HepG2 (cell line): ENCODE data around the gene NTN5. TPM values are rescaled to one million over a fixed set of nuclear protein-coding genes. Genes with fewer than 3 reads are reported as not detected.
A peak's percentile ranks its signal among the peaks of the same experiment; 100 is the strongest.

ENCODE experiments used
- ATF1 ChIP-seq: IDR thresholded peaks from 2 replicates; pipeline ENCODE4 v1.6.1; 2016; ENCODE audit warnings: mild to moderate bottlenecking, control low read depth
- ATF7 ChIP-seq, 2 experiments: fragments of 450-650 bp in 1 of 2; sonication (generic) in 1 of 2; formaldehyde crosslinking in 1 of 2; IDR thresholded peaks; 2 replicates each; pipeline versions ENCODE4 v1.4.0 to v1.6.1; 2016 to 2020; ENCODE audit warnings: antibody characterized with exemption in 1 of 2, mild to moderate bottlenecking in 1 of 2, missing genetic modification reagents in 1 of 2
- CREB1 ChIP-seq, 2 experiments: fragments of 450-650 bp in 1 of 2; IDR thresholded peaks; 2 replicates each; pipeline ENCODE4 v1.6.1; 2016 to 2017; ENCODE audit warnings: control low read depth in 1 of 2, mild to moderate bottlenecking in 1 of 2, missing compliant biosample characterization in 1 of 2, missing genetic modification characterization in 1 of 2
- GZF1 ChIP-seq: sonication (generic); formaldehyde crosslinking; IDR thresholded peaks from 2 replicates; pipeline ENCODE4 v1.5.1; 2020; ENCODE audit warnings: mild to moderate bottlenecking, missing genetic modification reagents
- HNF4G ChIP-seq, 2 experiments: sonication (generic) in 1 of 2; formaldehyde crosslinking in 1 of 2; IDR thresholded peaks; 2 replicates each; pipeline versions ENCODE4 v1.4.0 to v1.6.1; 2011 to 2020; ENCODE audit warnings: borderline replicate concordance in 2 of 2, low read depth in 2 of 2, mild to moderate bottlenecking in 2 of 2, low read length in 1 of 2, missing genetic modification reagents in 1 of 2, moderate library complexity in 1 of 2
- KLF15 ChIP-seq: sonication (generic); formaldehyde crosslinking; IDR thresholded peaks from 2 replicates; pipeline ENCODE4 v1.8.1; 2023; ENCODE audit warnings: borderline replicate concordance, mild to moderate bottlenecking, inconsistent platforms, missing genetic modification reagents, mixed read lengths
- MYC ChIP-seq: sonication (generic); formaldehyde crosslinking; IDR thresholded peaks from 2 replicates; pipeline ENCODE4 v1.9.0; 2021; ENCODE audit warnings: missing genetic modification reagents, borderline replicate concordance
- MYNN ChIP-seq: sonication (generic); formaldehyde crosslinking; IDR thresholded peaks from 2 replicates; pipeline ENCODE4 v1.4.0; 2020; ENCODE audit warnings: mild to moderate bottlenecking, low read depth, missing genetic modification reagents
- NCOA5 ChIP-seq: sonication (generic); formaldehyde crosslinking; IDR thresholded peaks from 2 replicates; pipeline ENCODE4 v1.4.0; 2020; ENCODE audit warnings: missing genetic modification reagents
- NFYC ChIP-seq: IDR thresholded peaks from 2 replicates; pipeline ENCODE4 v1.6.1; 2016; ENCODE audit warnings: missing genetic modification reagents, missing compliant biosample characterization
- NONO ChIP-seq, 2 experiments: fragments of 450-650 bp in 1 of 2; sonication (generic) in 1 of 2; formaldehyde crosslinking in 1 of 2; IDR thresholded peaks in 1 of 2; conservative IDR thresholded peaks in 1 of 2; 2 replicates each; pipeline versions ENCODE4 v1.6.1 to v1.8.0; 2017 to 2022; ENCODE audit warnings: mild to moderate bottlenecking in 1 of 2, missing genetic modification reagents in 1 of 2, moderate library complexity in 1 of 2
- NR1H2 ChIP-seq: sonication (generic); formaldehyde crosslinking; IDR thresholded peaks from 2 replicates; pipeline ENCODE4 v1.8.1; 2022; ENCODE audit warnings: low read depth, missing genetic modification reagents, borderline replicate concordance
- NR2F2 ChIP-seq: IDR thresholded peaks from 2 replicates; pipeline ENCODE4 v1.6.1; 2012; ENCODE audit warnings: low read depth, inconsistent platforms, borderline replicate concordance
- PHF5A ChIP-seq: IDR thresholded peaks from one replicate; pipeline ENCODE4 v1.6.1; 2018; ENCODE audit warnings: low read depth, missing genetic modification reagents; ENCODE audit not compliant: unreplicated experiment
- RBFOX2 ChIP-seq: fragments of 200-400 bp; formaldehyde crosslinking; IDR thresholded peaks from 2 replicates; pipeline ENCODE4 v1.6.1; 2017; ENCODE audit warnings: low read depth, mild to moderate bottlenecking, low read length
- REPIN1 ChIP-seq: sonication (generic); formaldehyde crosslinking; IDR thresholded peaks from 2 replicates; pipeline ENCODE4 v1.8.0; 2022; ENCODE audit warnings: missing genetic modification reagents, low read depth, mild to moderate bottlenecking, borderline replicate concordance
- RNF2 ChIP-seq: fragments of 450-650 bp; conservative IDR thresholded peaks from 2 replicates; pipeline ENCODE4 v1.6.1; 2016; ENCODE audit warnings: low read depth
- RORA ChIP-seq: sonication (generic); formaldehyde crosslinking; IDR thresholded peaks from 2 replicates; pipeline ENCODE4 v1.5.0; 2020; ENCODE audit warnings: mild to moderate bottlenecking, missing genetic modification reagents, moderate library complexity
- SMAD1 ChIP-seq: sonication (generic); formaldehyde crosslinking; IDR thresholded peaks from 2 replicates; pipeline ENCODE4 v1.4.0; 2020; ENCODE audit warnings: missing genetic modification reagents, low read depth, mild to moderate bottlenecking, borderline replicate concordance
- SNAI1 ChIP-seq: sonication (generic); formaldehyde crosslinking; IDR thresholded peaks from 2 replicates; pipeline ENCODE4 v1.5.0; 2020; ENCODE audit warnings: mild to moderate bottlenecking, missing genetic modification reagents, borderline replicate concordance
- SUZ12 ChIP-seq: fragments of 150-350 bp; IDR thresholded peaks from 2 replicates; pipeline ENCODE4 v1.6.1; 2014; ENCODE audit warnings: low read depth, low read length
- TSC22D2 ChIP-seq: sonication (generic); formaldehyde crosslinking; IDR thresholded peaks from 2 replicates; pipeline ENCODE4 v1.5.1; 2020; ENCODE audit warnings: missing genetic modification reagents, mild to moderate bottlenecking, borderline replicate concordance
- ZFP62 ChIP-seq: sonication (generic); formaldehyde crosslinking; IDR thresholded peaks from 2 replicates; pipeline ENCODE4 v1.4.0; 2020; ENCODE audit warnings: missing genetic modification reagents
- ZNF10 ChIP-seq: sonication (generic); formaldehyde crosslinking; IDR thresholded peaks from 2 replicates; pipeline ENCODE4 v1.4.0; 2020; ENCODE audit warnings: mild to moderate bottlenecking, low read depth, missing genetic modification reagents, borderline replicate concordance
- ZNF24 ChIP-seq: fragments of 450-650 bp; IDR thresholded peaks from 2 replicates; pipeline ENCODE4 v1.6.1; 2017; ENCODE audit warnings: antibody characterized with exemption, mild to moderate bottlenecking
- ZNF367 ChIP-seq: sonication (generic); formaldehyde crosslinking; IDR thresholded peaks from 2 replicates; pipeline ENCODE4 v1.4.0; 2020; ENCODE audit warnings: missing genetic modification reagents, borderline replicate concordance
- ZNF501 ChIP-seq: sonication (generic); formaldehyde crosslinking; IDR thresholded peaks from 2 replicates; pipeline ENCODE4 v1.5.1; 2020; ENCODE audit warnings: mild to moderate bottlenecking, moderate library complexity, missing genetic modification reagents
- ZNF552 ChIP-seq: sonication (generic); formaldehyde crosslinking; IDR thresholded peaks from 2 replicates; pipeline ENCODE4 v1.9.0; 2022; ENCODE audit warnings: missing genetic modification reagents, mild to moderate bottlenecking, borderline replicate concordance
- ZNF777 ChIP-seq: sonication (generic); formaldehyde crosslinking; IDR thresholded peaks from 2 replicates; pipeline ENCODE4 v1.4.0; 2020; ENCODE audit warnings: missing genetic modification reagents
- ZNF780A ChIP-seq: sonication (generic); formaldehyde crosslinking; IDR thresholded peaks from 2 replicates; pipeline ENCODE4 v1.8.0; 2022; ENCODE audit warnings: mild to moderate bottlenecking, missing genetic modification reagents, moderate library complexity
- polyA plus RNA-seq, 8 experiments: library from polyadenylated mRNA; depleted of rRNA in 3 of 8; stranded (reverse) in 7 of 8; unstranded in 1 of 8; fragments of >200 nt; fragmentation: Illumina TruSeq in 4 of 8; extraction: Trizol in 4 of 8; gene quantifications; 2 replicates each; pipeline versions ENCODE4 v1.2.1 to v1.2.3, GENCODE V29; 2011 to 2016; ENCODE audit warnings: low read depth in 4 of 8, missing spikeins in 1 of 8, mixed read lengths in 1 of 8; ENCODE audit not compliant: insufficient read depth in 1 of 8
- total RNA-seq, 5 experiments: library from RNA; depleted of rRNA; stranded (reverse); fragments of >200 nt; fragmentation: Illumina TruSeq; extraction: Trizol; gene quantifications; 2 replicates each; pipeline ENCODE4 v1.2.3, GENCODE V29; 2016; ENCODE audit warnings: low read depth in 1 of 5

NTN5 gene
- total and polyA plus RNA-seq, 2 of the 13 experiments (the other 11 are each of a cell fraction or from before 2014, with no cell fraction given): 0.05 TPM; not detected in 1

- TF ChIP-seq SUZ12 (no peak), RORA (CRISPR knock-in tag) (0 out of 2 replicates have a peak, but pooled peaks have one; percentile 20), NONO (IDR thresholded peaks at IDR 0.05) (no peak), NONO (CRISPR knock-in tag; conservative IDR thresholded peaks at IDR 0.05) (peak; percentile 99), ATF7 (IDR thresholded peaks at IDR 0.05) (peak; percentile 73), ATF7 (CRISPR knock-in tag; IDR thresholded peaks at IDR 0.05) (peak; percentile 93), NCOA5 (no peak), GZF1 (CRISPR knock-in tag) (no peak), ZNF10 (CRISPR knock-in tag) (no peak), PHF5A (CRISPR knock-in tag) (peak; percentile 94), KLF15 (CRISPR knock-in tag) (peak; percentile 85; the same call in 1 of the 2 replicates), NR1H2 (no peak), ZNF501 (CRISPR knock-in tag) (peak; percentile 95), ZNF367 (CRISPR knock-in tag) (no peak), NFYC (CRISPR knock-in tag) (peak; percentile 60), SNAI1 (CRISPR knock-in tag) (peak; percentile 22; the same call in 1 of the 2 replicates), ZFP62 (CRISPR knock-in tag) (no peak), ZNF552 (CRISPR knock-in tag) (0 out of 2 replicates have a peak, but pooled peaks have one; percentile 76), NR2F2 (peak; percentile 24; the same call in 1 of the 2 replicates), RNF2 (0 out of 2 replicates have a peak, but pooled peaks have one; percentile 48), RBFOX2 (peak; percentile 99), ZNF24 (peak; percentile 25; the same call in 1 of the 2 replicates), MYC (peak; percentile 99), MYNN (CRISPR knock-in tag) (peak; percentile 79; the same call in 1 of the 2 replicates), REPIN1 (CRISPR knock-in tag) (peak; percentile 87), ATF1 (CRISPR knock-in tag) (peak; percentile 100), ZNF777 (CRISPR knock-in tag) (peak; percentile 94), CREB1 (IDR thresholded peaks at IDR 0.05) (peak; percentile 100), CREB1 (CRISPR knock-in tag; IDR thresholded peaks at IDR 0.05) (peak; percentile 100), TSC22D2 (0 out of 2 replicates have a peak, but pooled peaks have one; percentile 11), SMAD1 (CRISPR knock-in tag) (peak; percentile 94), ZNF780A (CRISPR knock-in tag) (peak; percentile 90; the same call in 1 of the 2 replicates), HNF4G (IDR thresholded peaks at IDR 0.05; ENCODE audit: borderline replicate concordance, low read depth, low read length) (peak; percentile 29; the same call in 1 of the 2 replicates), HNF4G (CRISPR knock-in tag; IDR thresholded peaks at IDR 0.05; ENCODE audit: borderline replicate concordance, low read depth) (no peak)
Measured at GRCh38 chr19:48618916-48619691, 53.7 kb downstream of the NTN5 start, which contains the start of the genes RPL18 and SPHK2 (continued).
